UCSD-AML1 (cell line): Measurements from ENCODE around the gene NUP54.

Experiments used
- DNase-seq: peaks from one replicate; lab custom pipeline; 2025; ENCODE audit not compliant: unreplicated experiment; lab: John Stamatoyannopoulos, UW

Gene NUP54

GRCh38 chr4:76148142-76148865 lies at the start of gene NUP54:
Gene NUP54 (minus strand): TSS chr4:76148397. CDS start chr4:76148374, 23 bp downstream.
- DNase-seq = peak; percentile 97

GRCh38 chr4:76197031-76197743 lies 49.0 kb upstream of the NUP54 start:
- no peak for DNase-seq

- no peak for DNase-seq
Observed at GRCh38 chr4:76196376-76196775, 48.2 kb upstream of the NUP54 start.

GRCh38 chr4:76195326-76195725 lies 47.1 kb upstream of the NUP54 start:
- DNase-seq = no peak

- DNase-seq = no peak
Observed at GRCh38 chr4:76194325-76194724, 46.1 kb upstream of the NUP54 start.

GRCh38 chr4:76192236-76192635 lies 44.0 kb upstream of the NUP54 start:
- DNase-seq = no peak

- no peak for DNase-seq
Observed at GRCh38 chr4:76188557-76188956, 40.4 kb upstream of the NUP54 start.

GRCh38 chr4:76188149-76188548 lies 40.0 kb upstream of the NUP54 start:
- DNase-seq = no peak

GRCh38 chr4:76187152-76187551 lies 39.0 kb upstream of the NUP54 start:
- no peak for DNase-seq

GRCh38 chr4:76182463-76182862 lies 34.3 kb upstream of the NUP54 start:
- DNase-seq = no peak

GRCh38 chr4:76179398-76180318 lies 31.5 kb upstream of the NUP54 start:
- DNase-seq = peak; percentile 82

- no peak for DNase-seq
Observed at GRCh38 chr4:76178296-76178695, 30.1 kb upstream of the NUP54 start.

GRCh38 chr4:76177709-76178108 lies 29.5 kb upstream of the NUP54 start:
- no peak for DNase-seq

- DNase-seq = no peak
Observed at GRCh38 chr4:76175336-76175735, 27.1 kb upstream of the NUP54 start.

GRCh38 chr4:76174216-76174615 lies 26.0 kb upstream of the NUP54 start:
- DNase-seq = no peak

GRCh38 chr4:76168688-76169087 lies 20.5 kb upstream of the NUP54 start:
- no peak for DNase-seq

GRCh38 chr4:76166480-76166879 lies 18.3 kb upstream of the NUP54 start:
- no peak for DNase-seq

- DNase-seq = no peak
Observed at GRCh38 chr4:76160355-76160754, 12.2 kb upstream of the NUP54 start.

GRCh38 chr4:76156635-76157034 lies 8.4 kb upstream of the NUP54 start:
- DNase-seq = no peak

- no peak for DNase-seq
Observed at GRCh38 chr4:76155979-76156378, 7.8 kb upstream of the NUP54 start.

GRCh38 chr4:76153356-76153755 lies 5.2 kb upstream of the NUP54 start:
- no peak for DNase-seq
